Mesodermal cell (in vitro differentiated cells): Measurements from ENCODE around the gene PAQR9.

ENCODE experiments used
- H3K27ac ChIP-seq: 2 replicates; pipeline ENCODE4 v1.7.0; 2013; ENCODE audit warnings: mild to moderate bottlenecking, low read depth, low read length, moderate library complexity; ENCODE audit not compliant: severe bottlenecking
- H3K36me3 ChIP-seq: 2 replicates; pipeline ENCODE4 v1.7.1; 2013; ENCODE audit warnings: mild to moderate bottlenecking, low read length, moderate library complexity; ENCODE audit not compliant: control insufficient read depth, insufficient read depth
- H3K4me1 ChIP-seq: one replicate; pipeline ENCODE4 v1.7.1; 2013; ENCODE audit warnings: mild to moderate bottlenecking, low read length; ENCODE audit not compliant: insufficient read depth, control insufficient read depth, poor library complexity, severe bottlenecking
- H3K4me3 ChIP-seq: 2 replicates; pipeline ENCODE4 v1.7.0; 2013; ENCODE audit warnings: low read length, control low read depth, mild to moderate bottlenecking; ENCODE audit not compliant: insufficient read depth, poor library complexity, severe bottlenecking; ENCODE audit errors: extremely low read depth
- H3K9me3 ChIP-seq: 2 replicates; pipeline ENCODE4 v1.7.1; 2013; ENCODE audit warnings: mild to moderate bottlenecking, low read length, moderate library complexity; ENCODE audit not compliant: control insufficient read depth
- WGBS, 2 experiments: methylation state at CpG; one replicate each; pipeline ENCODE4 v1.1.5; 2013; ENCODE audit warnings: missing lambda C conversion rate in 2 of 2; ENCODE audit not compliant: insufficient coverage in 2 of 2; 5-methylcytosine and 5-hydroxymethylcytosine counted together

Gene PAQR9

GRCh38 chr3:142950972-142951371 lies 12.5 kb downstream of the PAQR9 start:
- H3K36me3 ChIP-seq: no peaks in the 10 kb centered on the region
- H3K4me1 ChIP-seq: peaks cover 6% of the 10 kb centered on the region
- no peaks in the 10 kb centered on the region for H3K9me3 ChIP-seq
- H3K27ac ChIP-seq: no peak overlapping the region
- H3K4me3 ChIP-seq: no peak overlapping the region
- WGBS, 2 experiments: no CpG with 5 or more reads among the region's 1 CpG

GRCh38 chr3:142947799-142948575 lies 15.5 kb downstream of the PAQR9 start:
- 95 to 100% methylated on average over 4 to 8 of the region's 13 CpGs for WGBS, 2 experiments

GRCh38 chr3:142947352-142947751 lies 16.1 kb downstream of the PAQR9 start:
- H3K4me1 ChIP-seq: peaks cover 6% of the 10 kb centered on the region
- H3K9me3 ChIP-seq: peaks cover 4% of the 10 kb centered on the region
- 96 to 97% methylated on average over 25 to 35 of the region's 35 CpGs for WGBS, 2 experiments
- no peak overlapping the region for H3K4me3 ChIP-seq
- H3K36me3 ChIP-seq: no peaks in the 10 kb centered on the region
- H3K27ac ChIP-seq: no peak overlapping the region

More at GRCh38 chr3:142947799-142948575, 15.5 kb downstream of the PAQR9 start:
- H3K4me1 ChIP-seq: peaks cover 6% of the 10 kb centered on the region
- H3K36me3 ChIP-seq: no peaks in the 10 kb centered on the region
- no peak overlapping the region for H3K4me3 ChIP-seq
- no peak overlapping the region for H3K27ac ChIP-seq
- peaks cover 4% of the 10 kb centered on the region for H3K9me3 ChIP-seq

GRCh38 chr3:142946861-142947260 lies 16.6 kb downstream of the PAQR9 start:
- WGBS, 2 experiments: 72 to 94% methylated on average over 4 of the region's 8 CpGs

GRCh38 chr3:142945023-142945422 lies 18.5 kb downstream of the PAQR9 start:
- Histone ChIP-seq H3K27ac (no peak overlapping the region), H3K4me3 (no peak overlapping the region), H3K9me3 (peaks cover 4% of the 10 kb centered on the region), H3K4me1 (peaks cover 3% of the 10 kb centered on the region), H3K36me3 (no peaks in the 10 kb centered on the region)
- WGBS, 2 experiments: 90 to 94% methylated on average over 3 to 4 of the region's 4 CpGs

More at GRCh38 chr3:142946861-142947260, 16.6 kb downstream of the PAQR9 start:
- H3K27ac ChIP-seq: no peak overlapping the region
- peaks cover 4% of the 10 kb centered on the region for H3K9me3 ChIP-seq
- no peaks in the 10 kb centered on the region for H3K36me3 ChIP-seq
- H3K4me3 ChIP-seq: no peak overlapping the region
- H3K4me1 ChIP-seq: peaks cover 6% of the 10 kb centered on the region

GRCh38 chr3:142944342-142944741 lies 19.1 kb downstream of the PAQR9 start:
- Histone ChIP-seq H3K27ac (no peak overlapping the region), H3K4me1 (peaks cover 3% of the 10 kb centered on the region), H3K36me3 (no peaks in the 10 kb centered on the region), H3K9me3 (peaks cover 4% of the 10 kb centered on the region), H3K4me3 (no peak overlapping the region)
- 100% methylated on average over 1 of the region's 4 CpGs; no CpG with 5 or more reads in 1 of the 2 experiments for WGBS, 2 experiments

- Histone ChIP-seq H3K4me3 (no peak overlapping the region), H3K9me3 (peaks cover 4% of the 10 kb centered on the region), H3K4me1 (peaks cover 3% of the 10 kb centered on the region), H3K36me3 (no peaks in the 10 kb centered on the region), H3K27ac (no peak overlapping the region)
Measured at GRCh38 chr3:142943870-142944269, 19.6 kb downstream of the PAQR9 start.

- Histone ChIP-seq H3K4me1 (peaks cover 3% of the 10 kb centered on the region), H3K36me3 (no peaks in the 10 kb centered on the region), H3K4me3 (no peak overlapping the region), H3K9me3 (peaks cover 4% of the 10 kb centered on the region), H3K27ac (no peak overlapping the region)
- 73 to 91% methylated on average over 1 of the region's 1 CpG for WGBS, 2 experiments
Measured at GRCh38 chr3:142943349-142943748, 20.1 kb downstream of the PAQR9 start.

- peaks cover 4% of the 10 kb centered on the region for H3K9me3 ChIP-seq
- 92 to 95% methylated on average over 4 of the region's 8 CpGs for WGBS, 2 experiments
- no peaks in the 10 kb centered on the region for H3K36me3 ChIP-seq
- H3K4me1 ChIP-seq: no peaks in the 10 kb centered on the region
- no peak overlapping the region for H3K4me3 ChIP-seq
- no peak overlapping the region for H3K27ac ChIP-seq
Measured at GRCh38 chr3:142941373-142942123, 21.9 kb downstream of the PAQR9 start.

GRCh38 chr3:142940472-142940871 lies 23.0 kb downstream of the PAQR9 start:
- Histone ChIP-seq H3K4me3 (no peak overlapping the region), H3K9me3 (peaks cover under 1% of the 10 kb centered on the region), H3K36me3 (no peaks in the 10 kb centered on the region), H3K4me1 (no peaks in the 10 kb centered on the region), H3K27ac (peak overlapping the region; percentile 66)
- 100% methylated on average over 1 to 3 of the region's 4 CpGs for WGBS, 2 experiments

- no peaks in the 10 kb centered on the region for H3K4me1 ChIP-seq
- H3K4me3 ChIP-seq: no peak overlapping the region
- H3K9me3 ChIP-seq: no peaks in the 10 kb centered on the region
- H3K27ac ChIP-seq: peak overlapping the region; percentile 66
- H3K36me3 ChIP-seq: no peaks in the 10 kb centered on the region
- WGBS, 2 experiments: no CpG with 5 or more reads among the region's 1 CpG
Measured at GRCh38 chr3:142940000-142940399, 23.5 kb downstream of the PAQR9 start.
